ENCODE measurements around the gene SHROOM4. TPM values are rescaled to one million over a fixed set of nuclear protein-coding genes. Genes with fewer than 3 reads are reported as not detected.

Gene SHROOM4
- total RNA-seq, 2 donors from 2014 or later: 9.2 to 13.6 TPM

DNA sequence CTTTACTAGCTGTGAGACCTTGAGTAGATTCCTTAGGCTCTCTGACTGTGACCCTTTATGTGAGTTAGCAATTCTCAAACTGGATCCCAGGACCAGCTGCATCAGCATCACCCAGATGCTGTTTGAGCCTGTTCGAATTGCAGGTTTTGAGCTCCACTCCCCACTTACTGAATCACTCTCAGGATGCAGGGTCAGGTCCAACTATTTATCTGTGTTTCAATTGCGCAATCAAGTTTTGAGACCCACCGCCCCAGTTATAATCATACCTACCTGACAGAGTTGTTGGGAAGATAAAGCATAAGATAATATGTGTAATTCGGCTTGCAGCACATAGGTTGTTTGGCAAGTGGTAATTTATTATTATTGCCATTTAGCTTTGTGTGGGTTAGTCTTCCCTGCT lies 187.6 kb downstream of the SHROOM4 start:
- H3K4me3 ChIP-seq: no peak overlapping the region
- H3K9me3 ChIP-seq: no peaks in the 10 kb centered on the region
- H3K27ac ChIP-seq: no peak overlapping the region
- H3K36me3 ChIP-seq: no peaks in the 10 kb centered on the region
- H3K27me3 ChIP-seq: no peaks in the 10 kb centered on the region
- no peaks in the 10 kb centered on the region for H3K4me1 ChIP-seq
- DNase-seq (ENCODE audit: low spot score): no peak
- TF ChIP-seq, protein P1, sequence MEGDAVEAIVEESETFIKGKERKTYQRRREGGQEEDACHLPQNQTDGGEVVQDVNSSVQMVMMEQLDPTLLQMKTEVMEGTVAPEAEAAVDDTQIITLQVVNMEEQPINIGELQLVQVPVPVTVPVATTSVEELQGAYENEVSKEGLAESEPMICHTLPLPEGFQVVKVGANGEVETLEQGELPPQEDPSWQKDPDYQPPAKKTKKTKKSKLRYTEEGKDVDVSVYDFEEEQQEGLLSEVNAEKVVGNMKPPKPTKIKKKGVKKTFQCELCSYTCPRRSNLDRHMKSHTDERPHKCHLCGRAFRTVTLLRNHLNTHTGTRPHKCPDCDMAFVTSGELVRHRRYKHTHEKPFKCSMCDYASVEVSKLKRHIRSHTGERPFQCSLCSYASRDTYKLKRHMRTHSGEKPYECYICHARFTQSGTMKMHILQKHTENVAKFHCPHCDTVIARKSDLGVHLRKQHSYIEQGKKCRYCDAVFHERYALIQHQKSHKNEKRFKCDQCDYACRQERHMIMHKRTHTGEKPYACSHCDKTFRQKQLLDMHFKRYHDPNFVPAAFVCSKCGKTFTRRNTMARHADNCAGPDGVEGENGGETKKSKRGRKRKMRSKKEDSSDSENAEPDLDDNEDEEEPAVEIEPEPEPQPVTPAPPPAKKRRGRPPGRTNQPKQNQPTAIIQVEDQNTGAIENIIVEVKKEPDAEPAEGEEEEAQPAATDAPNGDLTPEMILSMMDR (IDR thresholded peaks at IDR 0.05): no peak

DNA sequence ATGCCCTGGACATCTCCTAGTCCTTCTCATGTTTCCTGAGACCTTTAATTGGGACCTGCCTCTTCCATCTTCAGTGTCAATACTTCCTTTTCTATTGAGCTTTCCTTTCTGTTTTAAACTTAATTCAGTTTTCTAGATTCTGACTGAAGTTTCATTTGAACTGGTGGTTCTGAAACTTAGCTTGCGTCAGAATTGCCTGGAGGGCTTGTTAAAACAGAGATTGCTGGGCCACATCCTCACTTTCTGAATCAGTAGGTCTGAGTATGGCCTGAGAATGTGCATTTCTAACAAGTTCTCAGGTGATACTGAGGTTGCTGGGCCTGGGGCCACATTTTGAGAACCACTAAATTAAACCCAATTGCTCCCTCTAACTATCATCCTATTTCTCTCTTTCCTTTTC lies 191.2 kb downstream of the SHROOM4 start:
- no peaks in the 10 kb centered on the region for H3K9me3 ChIP-seq
- H3K27ac ChIP-seq: no peak overlapping the region
- no peaks in the 10 kb centered on the region for H3K27me3 ChIP-seq
- H3K4me1 ChIP-seq: no peaks in the 10 kb centered on the region
- TF ChIP-seq, protein P1 (IDR thresholded peaks at IDR 0.05): no peak
- H3K4me3 ChIP-seq: no peak overlapping the region
- no peak for DNase-seq (ENCODE audit: low spot score)
- H3K36me3 ChIP-seq: no peaks in the 10 kb centered on the region

DNA sequence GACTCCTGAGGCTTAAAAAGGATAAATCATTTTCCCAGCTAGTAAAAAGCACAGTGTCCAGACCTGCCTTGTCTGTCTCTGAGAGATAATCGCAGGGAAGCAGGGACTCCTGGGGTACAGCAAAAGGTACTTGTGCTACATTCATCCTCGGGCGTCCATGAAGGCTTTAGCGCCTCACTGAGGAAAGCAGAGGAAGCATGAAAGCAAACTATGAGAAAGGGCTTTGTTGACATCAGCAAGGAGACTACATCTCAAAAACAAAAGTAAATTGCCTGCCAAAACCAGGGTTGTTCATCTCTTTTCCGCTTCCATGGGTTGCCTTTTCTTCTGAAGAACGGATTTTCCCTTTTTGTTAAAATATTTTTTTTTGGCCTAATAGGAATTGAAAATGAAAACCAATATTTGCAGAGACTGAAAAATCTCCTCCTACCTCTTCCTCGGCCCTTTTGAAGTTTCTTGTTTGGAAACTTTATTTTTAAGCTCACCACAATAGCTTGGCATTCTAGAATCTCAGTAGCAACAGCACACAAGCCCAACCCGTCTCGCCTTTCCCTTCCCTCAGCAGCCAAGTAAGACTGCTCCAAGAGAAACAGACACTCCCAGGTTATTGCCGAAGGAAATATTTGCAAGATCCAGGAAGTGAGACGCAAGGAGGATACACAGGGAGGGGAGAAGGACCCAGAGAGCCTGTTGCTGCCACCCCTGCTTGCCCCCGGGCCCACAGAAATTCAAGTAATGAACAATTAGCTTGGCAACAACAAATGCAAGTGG lies 195.0 kb downstream of the SHROOM4 start:
- TF ChIP-seq, protein P1 (IDR thresholded peaks at IDR 0.05): no peak
- DNase-seq (ENCODE audit: low spot score): no peak
- H3K36me3 ChIP-seq: no peaks in the 10 kb centered on the region
- H3K27ac ChIP-seq: peak overlapping the region in 1 of 2 donors; percentile 18
- H3K9me3 ChIP-seq: no peaks in the 10 kb centered on the region
- no peaks in the 10 kb centered on the region for H3K4me1 ChIP-seq
- no peak overlapping the region for H3K4me3 ChIP-seq
- H3K27me3 ChIP-seq: no peaks in the 10 kb centered on the region

DNA sequence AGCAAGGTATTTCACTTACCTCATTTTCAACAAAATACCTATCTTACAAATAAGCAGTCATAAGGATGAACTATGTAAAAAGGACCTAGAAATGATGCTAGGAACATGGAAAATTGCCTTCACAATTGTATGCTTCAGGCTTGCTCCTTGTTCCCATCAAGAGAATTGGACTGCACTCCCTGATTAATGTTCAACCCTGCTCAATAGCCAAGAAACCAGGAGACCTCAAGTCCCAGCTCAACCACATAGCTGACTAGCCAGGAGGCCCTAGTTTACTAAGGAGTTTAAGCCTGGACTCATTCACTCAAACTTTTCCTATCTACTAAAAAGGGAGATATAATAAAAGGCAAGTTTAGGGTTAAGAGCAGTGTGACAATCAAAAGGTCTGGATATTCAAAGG lies 196.8 kb downstream of the SHROOM4 start:
- Histone ChIP-seq H3K27me3 (no peaks in the 10 kb centered on the region), H3K4me1 (no peaks in the 10 kb centered on the region), H3K4me3 (no peak overlapping the region), H3K36me3 (no peaks in the 10 kb centered on the region), H3K27ac (no peak overlapping the region), H3K9me3 (no peaks in the 10 kb centered on the region)
- no peak for DNase-seq (ENCODE audit: low spot score)
- TF ChIP-seq, protein P1 (IDR thresholded peaks at IDR 0.05): no peak

DNA sequence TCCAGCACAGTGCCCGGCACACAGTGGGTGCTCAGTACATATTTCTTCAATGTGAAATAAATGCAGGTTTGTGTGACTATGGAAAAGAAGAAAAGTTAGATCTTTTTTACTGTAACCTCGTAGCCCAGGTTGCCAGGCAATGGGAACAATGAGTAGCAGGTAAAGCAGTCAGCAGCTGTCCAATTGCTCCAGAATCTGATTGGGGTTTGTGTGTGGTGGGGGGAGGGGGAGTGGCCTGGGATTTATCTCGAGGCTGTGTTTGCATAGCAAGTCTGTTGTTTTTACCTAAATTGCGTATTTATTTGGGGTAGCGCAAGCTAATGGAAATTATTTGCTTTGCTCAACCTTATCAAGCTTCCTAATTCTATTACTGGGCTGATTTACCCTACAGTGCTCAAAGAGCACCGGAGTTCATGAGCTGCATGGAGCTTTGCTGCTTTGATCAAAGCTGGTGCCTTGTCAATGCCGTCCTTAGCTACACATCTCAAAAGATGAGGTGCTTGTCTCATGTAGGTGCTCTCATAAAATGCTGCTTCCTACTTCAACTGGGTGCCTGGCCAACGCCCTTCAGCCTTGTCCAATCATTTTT lies 198.3 kb downstream of the SHROOM4 start:
- no peaks in the 10 kb centered on the region for H3K9me3 ChIP-seq
- no peaks in the 10 kb centered on the region for H3K27me3 ChIP-seq
- H3K4me1 ChIP-seq: no peaks in the 10 kb centered on the region
- no peak overlapping the region for H3K27ac ChIP-seq
- no peak overlapping the region for H3K4me3 ChIP-seq
- TF ChIP-seq, protein P1 (IDR thresholded peaks at IDR 0.05): no peak
- H3K36me3 ChIP-seq: no peaks in the 10 kb centered on the region
- DNase-seq (ENCODE audit: low spot score): no peak

All from right atrium auricular region (tissue), 2 donors.